HUES48 (cell line): Measurements from ENCODE around the gene SCG3.

ENCODE experiments used
- H3K27ac ChIP-seq: one replicate; pipeline ENCODE4 v1.7.0; 2013; ENCODE audit warnings: low read depth, low read length, inconsistent platforms
- H3K27me3 ChIP-seq: 2 replicates; pipeline ENCODE4 v1.6.1; 2013; ENCODE audit warnings: mild to moderate bottlenecking, low read length; ENCODE audit not compliant: control insufficient read depth, insufficient read depth
- H3K36me3 ChIP-seq: 2 replicates; pipeline ENCODE4 v1.6.1; 2013; ENCODE audit warnings: low read length; ENCODE audit not compliant: control insufficient read depth, insufficient read depth
- H3K4me1 ChIP-seq: 2 replicates; pipeline ENCODE4 v1.6.1; 2013; ENCODE audit warnings: mild to moderate bottlenecking, low read length; ENCODE audit not compliant: control insufficient read depth, insufficient read depth
- H3K4me3 ChIP-seq: 2 replicates; pipeline ENCODE4 v1.5.1; 2013; ENCODE audit warnings: mild to moderate bottlenecking, low read depth, low read length
- H3K9ac ChIP-seq: 2 replicates; pipeline ENCODE4 v1.6.1; 2013; ENCODE audit warnings: mild to moderate bottlenecking, low read depth, low read length, moderate library complexity
- H3K9me3 ChIP-seq: 2 replicates; pipeline ENCODE4 v1.6.1; 2013; ENCODE audit warnings: low read length; ENCODE audit not compliant: control insufficient read depth, insufficient read depth

Gene SCG3

GRCh38 chr15:51680321-51680720 lies 982 bp upstream of the SCG3 start:
- Histone ChIP-seq H3K27me3 (no peaks in the 10 kb centered on the region), H3K4me1 (peaks cover 9% of the 10 kb centered on the region), H3K36me3 (0 out of 2 replicates have a peak, but pooled peaks cover 3% of the 10 kb centered on the region), H3K27ac (no peak overlapping the region), H3K9me3 (no peaks in the 10 kb centered on the region), H3K4me3 (no peak overlapping the region), H3K9ac (no peak overlapping the region)

GRCh38 chr15:51687565-51687964 lies 6.3 kb downstream of the SCG3 start:
- H3K27me3 ChIP-seq = no peaks in the 10 kb centered on the region
- H3K4me1 ChIP-seq = no peaks in the 10 kb centered on the region
- no peaks in the 10 kb centered on the region for H3K9me3 ChIP-seq
- H3K4me3 ChIP-seq = no peak overlapping the region
- no peak overlapping the region for H3K9ac ChIP-seq
- peaks cover 24% of the 10 kb centered on the region; the same call in 1 of the 2 replicates for H3K36me3 ChIP-seq
- no peak overlapping the region for H3K27ac ChIP-seq

GRCh38 chr15:51688863-51689262 lies 7.6 kb downstream of the SCG3 start:
- H3K4me3 ChIP-seq = no peak overlapping the region

GRCh38 chr15:51692154-51692553 lies 10.9 kb downstream of the SCG3 start:
- Histone ChIP-seq H3K4me3 (no peak overlapping the region), H3K9me3 (no peaks in the 10 kb centered on the region), H3K9ac (no peak overlapping the region), H3K27me3 (no peaks in the 10 kb centered on the region), H3K36me3 (peaks cover 31% of the 10 kb centered on the region), H3K27ac (no peak overlapping the region), H3K4me1 (no peaks in the 10 kb centered on the region)

More at GRCh38 chr15:51688863-51689262, 7.6 kb downstream of the SCG3 start:
- H3K27ac ChIP-seq = no peak overlapping the region
- no peak overlapping the region for H3K9ac ChIP-seq
- H3K4me1 ChIP-seq = no peaks in the 10 kb centered on the region
- peaks cover 32% of the 10 kb centered on the region; the same call in 1 of the 2 replicates for H3K36me3 ChIP-seq
- H3K9me3 ChIP-seq = no peaks in the 10 kb centered on the region
- no peaks in the 10 kb centered on the region for H3K27me3 ChIP-seq

GRCh38 chr15:51696566-51696965 lies 15.3 kb downstream of the SCG3 start:
- Histone ChIP-seq H3K27ac (no peak overlapping the region), H3K9me3 (no peaks in the 10 kb centered on the region), H3K27me3 (no peaks in the 10 kb centered on the region), H3K4me1 (no peaks in the 10 kb centered on the region), H3K9ac (no peak overlapping the region), H3K4me3 (no peak overlapping the region), H3K36me3 (peaks cover 44% of the 10 kb centered on the region)

- no peaks in the 10 kb centered on the region for H3K27me3 ChIP-seq
- H3K4me3 ChIP-seq = no peak overlapping the region
- no peak overlapping the region for H3K27ac ChIP-seq
- no peaks in the 10 kb centered on the region for H3K9me3 ChIP-seq
- no peak overlapping the region for H3K9ac ChIP-seq
- peaks cover 41% of the 10 kb centered on the region for H3K36me3 ChIP-seq
- no peaks in the 10 kb centered on the region for H3K4me1 ChIP-seq
These were observed 15.9 kb downstream of the SCG3 start for GRCh38 chr15:51697163-51697562.

- H3K27me3 ChIP-seq = no peaks in the 10 kb centered on the region
- no peak overlapping the region for H3K9ac ChIP-seq
- no peak overlapping the region for H3K27ac ChIP-seq
- no peaks in the 10 kb centered on the region for H3K4me1 ChIP-seq
- H3K36me3 ChIP-seq = peaks cover 33% of the 10 kb centered on the region
- H3K4me3 ChIP-seq = no peak overlapping the region
- H3K9me3 ChIP-seq = no peaks in the 10 kb centered on the region
These were observed 18.1 kb downstream of the SCG3 start for GRCh38 chr15:51699373-51699772.

GRCh38 chr15:51702710-51703109 lies 21.4 kb downstream of the SCG3 start:
- no peaks in the 10 kb centered on the region for H3K27me3 ChIP-seq
- no peak overlapping the region for H3K4me3 ChIP-seq
- H3K9me3 ChIP-seq = no peaks in the 10 kb centered on the region
- no peak overlapping the region for H3K27ac ChIP-seq
- H3K9ac ChIP-seq = no peak overlapping the region
- no peaks in the 10 kb centered on the region for H3K4me1 ChIP-seq
- H3K36me3 ChIP-seq = peaks cover 23% of the 10 kb centered on the region

GRCh38 chr15:51706291-51706690 lies 25.0 kb downstream of the SCG3 start:
- Histone ChIP-seq H3K4me3 (no peak overlapping the region), H3K36me3 (peaks cover 4% of the 10 kb centered on the region), H3K9ac (no peak overlapping the region), H3K27me3 (no peaks in the 10 kb centered on the region), H3K9me3 (no peaks in the 10 kb centered on the region), H3K27ac (no peak overlapping the region), H3K4me1 (no peaks in the 10 kb centered on the region)

- Histone ChIP-seq H3K9ac (no peak overlapping the region), H3K9me3 (no peaks in the 10 kb centered on the region), H3K4me3 (no peak overlapping the region), H3K4me1 (no peaks in the 10 kb centered on the region), H3K27ac (no peak overlapping the region), H3K27me3 (no peaks in the 10 kb centered on the region), H3K36me3 (0 out of 2 replicates have a peak, but pooled peaks cover 3% of the 10 kb centered on the region)
These were observed 25.8 kb downstream of the SCG3 start for GRCh38 chr15:51706926-51707608.

GRCh38 chr15:51708013-51708412 lies 26.7 kb downstream of the SCG3 start:
- Histone ChIP-seq H3K4me3 (no peak overlapping the region), H3K9ac (no peak overlapping the region), H3K9me3 (no peaks in the 10 kb centered on the region), H3K27me3 (no peaks in the 10 kb centered on the region), H3K27ac (no peak overlapping the region), H3K4me1 (no peaks in the 10 kb centered on the region), H3K36me3 (peaks cover 4% of the 10 kb centered on the region)
